ENCODE data around the gene CARS2.
A peak's percentile ranks its signal among the peaks of the same experiment; 100 is the strongest.
"Not testable (repeated sequence)": the region's sequence is repeated elsewhere in the genome, so short reads cannot be mapped to it uniquely, and the experiment has no call there.

CARS2 gene

DNA sequence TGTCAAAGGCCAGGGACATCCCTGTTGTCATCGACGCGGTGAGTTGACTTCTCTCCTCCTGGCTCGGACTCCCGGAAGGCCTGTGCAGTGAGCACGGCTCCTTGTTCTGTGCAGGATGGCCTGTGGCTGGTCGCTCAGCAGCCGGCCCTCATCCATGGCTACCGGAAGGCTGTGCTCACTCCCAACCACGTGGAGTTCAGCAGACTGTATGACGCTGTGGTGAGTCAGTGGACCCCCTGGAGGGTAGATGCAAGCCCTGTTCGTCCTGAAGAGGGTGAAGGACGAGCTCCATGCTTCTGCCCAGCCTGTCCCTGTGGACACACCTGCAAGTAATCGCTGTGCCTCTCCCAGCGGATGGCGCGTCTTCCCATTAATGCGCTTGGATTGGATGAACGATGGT is 71.4 kb downstream of the CARS2 start:
- H3K36me3 ChIP-seq, result peaks cover 70% of the 10 kb centered on the region
- TF ChIP-seq, protein P1, sequence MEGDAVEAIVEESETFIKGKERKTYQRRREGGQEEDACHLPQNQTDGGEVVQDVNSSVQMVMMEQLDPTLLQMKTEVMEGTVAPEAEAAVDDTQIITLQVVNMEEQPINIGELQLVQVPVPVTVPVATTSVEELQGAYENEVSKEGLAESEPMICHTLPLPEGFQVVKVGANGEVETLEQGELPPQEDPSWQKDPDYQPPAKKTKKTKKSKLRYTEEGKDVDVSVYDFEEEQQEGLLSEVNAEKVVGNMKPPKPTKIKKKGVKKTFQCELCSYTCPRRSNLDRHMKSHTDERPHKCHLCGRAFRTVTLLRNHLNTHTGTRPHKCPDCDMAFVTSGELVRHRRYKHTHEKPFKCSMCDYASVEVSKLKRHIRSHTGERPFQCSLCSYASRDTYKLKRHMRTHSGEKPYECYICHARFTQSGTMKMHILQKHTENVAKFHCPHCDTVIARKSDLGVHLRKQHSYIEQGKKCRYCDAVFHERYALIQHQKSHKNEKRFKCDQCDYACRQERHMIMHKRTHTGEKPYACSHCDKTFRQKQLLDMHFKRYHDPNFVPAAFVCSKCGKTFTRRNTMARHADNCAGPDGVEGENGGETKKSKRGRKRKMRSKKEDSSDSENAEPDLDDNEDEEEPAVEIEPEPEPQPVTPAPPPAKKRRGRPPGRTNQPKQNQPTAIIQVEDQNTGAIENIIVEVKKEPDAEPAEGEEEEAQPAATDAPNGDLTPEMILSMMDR (IDR thresholded peaks at IDR 0.05; ENCODE audit: low read depth, low read length), result no peak

DNA sequence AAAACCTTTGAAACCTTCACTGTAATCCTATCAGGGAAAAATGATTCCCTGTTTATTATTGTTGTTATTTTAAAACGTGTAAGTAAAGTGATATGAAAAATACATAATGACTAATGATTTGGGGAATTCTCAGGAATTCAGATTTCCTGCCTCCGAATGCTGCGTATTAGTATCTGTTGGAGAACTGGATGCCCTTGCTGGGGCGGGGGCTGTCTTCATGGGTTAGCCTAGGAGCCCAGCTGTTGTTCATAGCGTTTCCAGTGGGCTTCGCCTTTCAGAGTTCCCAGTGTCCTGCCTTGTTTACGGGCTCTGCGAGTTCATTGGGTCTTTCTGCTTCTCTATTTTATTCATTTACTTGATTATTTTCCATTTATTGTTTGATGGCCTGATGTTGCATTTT is 72.1 kb downstream of the CARS2 start:
- peaks cover 70% of the 10 kb centered on the region for H3K36me3 ChIP-seq
- no peaks in the 10 kb centered on the region for H3K9me3 ChIP-seq
- DNase-seq, result no peak
- no peak overlapping the region for H3K4me3 ChIP-seq (ENCODE audit: low read depth, low read length)
- TF ChIP-seq, protein P1 (IDR thresholded peaks at IDR 0.05; ENCODE audit: low read depth, low read length), result no peak
- H3K4me1 ChIP-seq, result peaks cover 5% of the 10 kb centered on the region
- H3K27me3 ChIP-seq, result no peaks in the 10 kb centered on the region

More for the DNA sequence above, 71.4 kb downstream of the CARS2 start:
- H3K4me3 ChIP-seq (ENCODE audit: low read depth, low read length), result no peak overlapping the region
- no peaks in the 10 kb centered on the region for H3K9me3 ChIP-seq
- no peak for DNase-seq
- H3K27me3 ChIP-seq, result no peaks in the 10 kb centered on the region
- no peaks in the 10 kb centered on the region for H3K4me1 ChIP-seq

DNA sequence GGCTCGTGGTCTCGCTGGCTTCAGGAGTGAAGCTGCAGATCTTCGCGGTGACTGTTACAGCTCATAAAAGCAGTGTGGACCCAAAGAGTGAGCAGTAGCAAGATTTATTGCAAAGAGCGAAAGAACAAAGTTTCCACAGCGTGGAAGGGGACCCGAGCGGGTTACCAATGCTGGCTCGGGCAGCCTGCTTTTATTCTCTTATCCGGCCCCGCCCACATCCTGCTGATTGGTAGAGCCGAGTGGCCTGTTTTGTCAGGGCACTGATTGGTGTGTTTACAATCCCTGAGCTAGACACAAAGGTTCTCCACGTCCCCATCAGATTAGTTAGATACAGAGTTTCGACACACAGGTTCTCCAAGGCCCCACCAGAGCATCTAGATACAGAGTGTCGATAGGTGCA is 73.7 kb downstream of the CARS2 start:
- Histone ChIP-seq H3K36me3 (peaks cover 61% of the 10 kb centered on the region), H3K4me1 (peaks cover 14% of the 10 kb centered on the region)
- not testable (repeated sequence) for H3K27me3 ChIP-seq; DNase-seq; H3K4me3 ChIP-seq (ENCODE audit: low read depth, low read length); H3K9me3 ChIP-seq

DNA sequence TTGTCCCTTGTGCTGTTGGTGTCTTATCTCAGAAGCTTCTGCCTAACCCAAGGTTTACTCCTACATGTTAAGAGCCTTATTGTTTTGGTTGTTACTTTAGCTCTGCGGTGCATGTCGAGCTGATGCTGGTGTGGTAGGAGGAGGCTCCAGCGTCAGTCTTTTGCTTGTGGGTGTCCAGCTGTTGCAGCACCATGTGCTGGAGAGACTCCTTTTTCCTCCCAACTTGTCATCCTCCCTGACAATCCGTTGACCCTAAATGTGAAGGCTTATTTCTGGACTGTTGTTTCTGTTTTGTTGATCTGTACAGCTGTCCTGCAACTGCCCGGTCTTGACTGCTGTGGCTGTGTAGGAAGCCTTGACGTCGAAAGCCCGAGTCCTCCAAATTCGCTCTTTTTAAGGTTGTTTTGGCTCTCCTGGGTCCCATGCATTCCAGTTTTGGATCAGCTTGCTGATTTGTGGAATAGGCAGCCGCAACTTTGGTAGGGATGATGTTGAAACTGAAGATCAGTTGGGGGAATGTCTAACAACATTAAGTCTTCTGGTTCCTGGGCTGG is 75.3 kb downstream of the CARS2 start:
- no peaks in the 10 kb centered on the region for H3K9me3 ChIP-seq
- no peaks in the 10 kb centered on the region for H3K27me3 ChIP-seq
- peaks cover 45% of the 10 kb centered on the region for H3K36me3 ChIP-seq
- TF ChIP-seq, protein P1 (IDR thresholded peaks at IDR 0.05; ENCODE audit: low read depth, low read length), result no peak
- H3K4me1 ChIP-seq, result peaks cover 14% of the 10 kb centered on the region
- DNase-seq, result no peak
- no peak overlapping the region for H3K4me3 ChIP-seq (ENCODE audit: low read depth, low read length)

DNA sequence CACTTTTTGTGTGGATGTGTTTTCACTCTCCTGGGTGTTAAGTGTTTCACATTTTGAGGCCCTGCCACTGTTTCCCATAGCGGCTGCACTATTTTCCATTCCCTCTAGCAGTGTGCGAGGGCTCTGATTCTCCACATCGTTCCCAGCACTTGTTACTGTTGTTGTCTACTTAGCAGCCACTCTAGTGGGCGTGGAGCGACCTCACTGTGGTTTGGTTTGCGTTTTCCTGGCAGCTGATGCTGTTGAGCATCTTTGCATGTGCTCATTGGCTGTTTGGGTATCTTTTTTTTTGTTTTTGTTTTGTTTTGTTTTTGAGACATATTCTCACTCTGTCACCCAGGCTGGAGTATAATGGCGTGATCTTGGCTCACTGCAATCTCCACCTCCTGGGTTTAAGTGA is 76.2 kb downstream of the CARS2 start:
- no peaks in the 10 kb centered on the region for H3K9me3 ChIP-seq
- H3K36me3 ChIP-seq, result peaks cover 40% of the 10 kb centered on the region

DNA sequence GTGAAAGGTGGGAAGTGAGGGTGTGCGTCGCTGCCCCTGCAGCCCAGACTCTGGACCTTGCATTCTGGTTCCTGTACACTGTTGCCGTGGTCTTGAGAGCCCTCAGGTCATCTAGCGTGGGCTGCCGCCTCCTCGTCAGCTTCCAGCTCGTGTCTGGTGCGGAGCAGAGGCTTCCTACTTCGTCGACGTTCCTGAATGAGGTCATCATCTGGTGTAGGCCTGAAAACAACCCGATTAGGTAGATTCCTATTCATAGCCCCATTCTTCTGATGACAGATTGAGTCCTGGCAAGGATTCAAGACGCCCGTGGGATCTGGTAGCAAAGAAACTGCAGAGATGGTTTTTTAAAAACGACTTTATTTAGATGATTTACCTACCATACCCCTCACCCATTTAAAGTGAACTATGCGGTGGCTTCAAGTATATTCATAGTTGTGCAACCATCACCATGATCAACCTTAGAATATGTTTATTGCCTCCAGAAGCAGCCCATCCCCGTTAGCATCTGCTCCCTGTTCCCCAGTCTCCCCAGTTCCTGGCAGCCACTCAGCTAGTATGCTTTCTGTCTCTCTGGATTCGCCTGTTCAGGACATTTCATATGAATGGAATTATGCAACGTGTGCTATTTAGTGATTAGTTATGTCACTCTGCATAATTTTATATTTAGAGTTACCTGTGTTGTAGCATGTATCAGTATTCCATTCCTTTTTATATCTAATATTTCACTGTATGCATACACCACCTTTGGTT is 76.8 kb downstream of the CARS2 start:
- Histone ChIP-seq H3K4me3 (ENCODE audit: low read depth, low read length) (peak overlapping the region; percentile 31), H3K9me3 (no peaks in the 10 kb centered on the region), H3K27me3 (no peaks in the 10 kb centered on the region), H3K36me3 (peaks cover 38% of the 10 kb centered on the region), H3K4me1 (peaks cover 14% of the 10 kb centered on the region)
- TF ChIP-seq, protein P1 (IDR thresholded peaks at IDR 0.05; ENCODE audit: low read depth, low read length), result no peak
- peak; percentile 62 for DNase-seq

More for the DNA sequence above, 76.2 kb downstream of the CARS2 start:
- peaks cover 14% of the 10 kb centered on the region for H3K4me1 ChIP-seq
- no peak overlapping the region for H3K4me3 ChIP-seq (ENCODE audit: low read depth, low read length)
- TF ChIP-seq, protein P1 (IDR thresholded peaks at IDR 0.05; ENCODE audit: low read depth, low read length), result no peak
- no peaks in the 10 kb centered on the region for H3K27me3 ChIP-seq
- DNase-seq, result no peak
